Loucy (cell line): ENCODE data around the gene CUX1.

Source experiments
- EZH2phosphoT487 ChIP-seq: fragments of 200-600 bp; IDR thresholded peaks from 2 replicates; pipeline ENCODE4 v1.6.1; 2018; ENCODE audit warnings: antibody characterized with exemption, mild to moderate bottlenecking, moderate library complexity, borderline replicate concordance
- TF ChIP-seq, protein P1 (sequence below): fragments of 200-600 bp; sonication (generic); conservative IDR thresholded peaks from 2 replicates; pipeline ENCODE4 v1.5.1; 2014; ENCODE audit warnings: mild to moderate bottlenecking, antibody characterized with exemption, low read length

DNA sequence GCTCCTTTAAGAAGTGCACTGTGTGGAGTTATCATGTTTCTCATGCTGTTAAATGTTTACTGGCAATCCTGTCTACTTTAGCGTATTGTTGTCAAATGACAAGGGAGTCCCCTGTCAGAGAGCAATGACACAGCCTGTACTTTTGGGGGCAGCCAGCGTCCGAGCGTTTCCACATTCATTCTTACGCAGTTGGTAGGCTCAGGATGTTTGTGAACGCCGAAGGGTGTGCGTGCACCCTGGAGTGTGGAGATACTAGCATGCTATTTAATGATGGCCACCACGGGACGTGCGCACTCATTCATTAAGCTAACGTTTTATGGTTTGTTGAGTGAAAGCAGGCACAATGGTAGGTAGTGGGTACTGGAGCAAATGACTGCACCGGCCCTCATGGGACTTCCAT, 48.0 kb downstream of the CUX1 start:
- no peak for TF ChIP-seq EZH2phosphoT487
- TF ChIP-seq, protein P1, sequence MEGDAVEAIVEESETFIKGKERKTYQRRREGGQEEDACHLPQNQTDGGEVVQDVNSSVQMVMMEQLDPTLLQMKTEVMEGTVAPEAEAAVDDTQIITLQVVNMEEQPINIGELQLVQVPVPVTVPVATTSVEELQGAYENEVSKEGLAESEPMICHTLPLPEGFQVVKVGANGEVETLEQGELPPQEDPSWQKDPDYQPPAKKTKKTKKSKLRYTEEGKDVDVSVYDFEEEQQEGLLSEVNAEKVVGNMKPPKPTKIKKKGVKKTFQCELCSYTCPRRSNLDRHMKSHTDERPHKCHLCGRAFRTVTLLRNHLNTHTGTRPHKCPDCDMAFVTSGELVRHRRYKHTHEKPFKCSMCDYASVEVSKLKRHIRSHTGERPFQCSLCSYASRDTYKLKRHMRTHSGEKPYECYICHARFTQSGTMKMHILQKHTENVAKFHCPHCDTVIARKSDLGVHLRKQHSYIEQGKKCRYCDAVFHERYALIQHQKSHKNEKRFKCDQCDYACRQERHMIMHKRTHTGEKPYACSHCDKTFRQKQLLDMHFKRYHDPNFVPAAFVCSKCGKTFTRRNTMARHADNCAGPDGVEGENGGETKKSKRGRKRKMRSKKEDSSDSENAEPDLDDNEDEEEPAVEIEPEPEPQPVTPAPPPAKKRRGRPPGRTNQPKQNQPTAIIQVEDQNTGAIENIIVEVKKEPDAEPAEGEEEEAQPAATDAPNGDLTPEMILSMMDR: no peak
